Measurements from ENCODE around the gene MLLT1.

- TF ChIP-seq POLR2AphosphoS5 (IDR thresholded peaks at IDR 0.05; ENCODE audit: low read depth, low read length), result no peak
- no peak for TF ChIP-seq CTCF (IDR thresholded peaks at IDR 0.05)
- no peak for TF ChIP-seq TCF7L2 (IDR thresholded peaks at IDR 0.05; ENCODE audit: low read depth, low read length)
- no peak for TF ChIP-seq REST (IDR thresholded peaks at IDR 0.05; ENCODE audit: insufficient read depth in 1 of 2, low read depth in 2 of 2, low read length in 1 of 2)
- no peak for TF ChIP-seq SIN3A (IDR thresholded peaks at IDR 0.05; ENCODE audit: borderline replicate concordance, insufficient read depth, low read depth, low read length)
Observed at GRCh38 chr19:6220385-6221191, 59.2 kb downstream of the MLLT1 start.

Measured in Panc1 (cell line).